Measurements from ENCODE around the gene SRC.

DNA sequence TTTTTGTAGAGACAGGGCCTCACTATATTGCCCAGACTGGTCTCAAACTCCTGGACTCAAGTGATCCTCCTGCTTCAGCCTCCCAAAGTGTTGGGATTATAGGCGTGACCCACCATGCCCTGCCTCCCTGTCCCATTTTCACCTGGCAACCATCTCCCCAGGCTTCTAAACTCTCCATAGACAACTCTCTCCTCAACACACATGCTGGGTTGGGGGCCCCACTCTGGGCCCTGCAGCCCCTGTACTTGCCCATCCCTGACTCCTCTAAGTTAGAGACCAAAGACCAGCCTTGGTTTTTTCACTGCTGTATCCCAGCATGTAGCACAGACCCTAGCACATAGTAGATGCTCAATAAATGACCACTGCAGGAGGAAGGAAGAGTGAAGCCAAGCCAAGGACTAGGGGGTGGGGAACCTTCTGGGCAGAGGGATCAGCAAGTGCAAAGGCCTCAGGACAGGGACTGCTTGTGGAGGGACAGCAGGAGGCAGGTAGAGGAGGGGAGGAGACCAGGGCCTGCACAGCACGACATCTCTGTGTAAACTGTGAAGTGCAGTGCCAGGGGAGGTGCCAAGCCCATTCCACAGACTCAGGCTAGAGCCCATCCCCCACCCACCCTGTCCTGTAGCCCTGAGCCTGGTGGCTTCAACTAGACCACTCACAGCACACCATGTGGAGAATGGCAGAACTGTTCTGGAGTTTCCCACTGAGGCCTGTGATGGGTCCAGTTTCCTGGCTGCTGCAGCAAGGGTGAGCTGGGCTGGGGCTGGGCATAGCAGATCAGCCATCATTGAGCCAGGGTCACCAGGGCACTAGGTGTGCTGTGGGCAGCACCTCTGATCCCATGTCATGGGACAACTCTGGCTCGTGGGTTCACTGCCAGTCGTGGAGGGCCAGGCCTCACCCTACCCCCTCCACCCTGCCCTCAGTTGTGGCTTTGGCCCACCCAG lies 3.4 kb upstream of the SRC start:
- TF ChIP-seq, protein P1, sequence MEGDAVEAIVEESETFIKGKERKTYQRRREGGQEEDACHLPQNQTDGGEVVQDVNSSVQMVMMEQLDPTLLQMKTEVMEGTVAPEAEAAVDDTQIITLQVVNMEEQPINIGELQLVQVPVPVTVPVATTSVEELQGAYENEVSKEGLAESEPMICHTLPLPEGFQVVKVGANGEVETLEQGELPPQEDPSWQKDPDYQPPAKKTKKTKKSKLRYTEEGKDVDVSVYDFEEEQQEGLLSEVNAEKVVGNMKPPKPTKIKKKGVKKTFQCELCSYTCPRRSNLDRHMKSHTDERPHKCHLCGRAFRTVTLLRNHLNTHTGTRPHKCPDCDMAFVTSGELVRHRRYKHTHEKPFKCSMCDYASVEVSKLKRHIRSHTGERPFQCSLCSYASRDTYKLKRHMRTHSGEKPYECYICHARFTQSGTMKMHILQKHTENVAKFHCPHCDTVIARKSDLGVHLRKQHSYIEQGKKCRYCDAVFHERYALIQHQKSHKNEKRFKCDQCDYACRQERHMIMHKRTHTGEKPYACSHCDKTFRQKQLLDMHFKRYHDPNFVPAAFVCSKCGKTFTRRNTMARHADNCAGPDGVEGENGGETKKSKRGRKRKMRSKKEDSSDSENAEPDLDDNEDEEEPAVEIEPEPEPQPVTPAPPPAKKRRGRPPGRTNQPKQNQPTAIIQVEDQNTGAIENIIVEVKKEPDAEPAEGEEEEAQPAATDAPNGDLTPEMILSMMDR (IDR thresholded peaks at IDR 0.05): no peak
- no peak for TF ChIP-seq POLR2A (IDR thresholded peaks at IDR 0.05)
